GM23338 (cell line): Measurements from ENCODE around the gene CYB5RL. TPM values are rescaled to one million over a fixed set of nuclear protein-coding genes. Genes with fewer than 3 reads are reported as not detected.

Experiments used
- ATAC-seq: fragments of 200-7000 bp; cut with Tn5 transposase; 3 replicates; pipeline ENCODE4 v1.9.1; 2020
- DNase-seq: peaks from one replicate; pipeline ENCODE4 v3.0.0-alpha.2; 2015; ENCODE audit warnings: low spot score
- H2AFZ ChIP-seq: fragments of 200-600 bp; sonication (generic); 2 replicates; pipeline ENCODE4 v1.8.0; 2016; ENCODE audit warnings: antibody characterized with exemption, mild to moderate bottlenecking, moderate library complexity
- H3F3A ChIP-seq: fragments of 200-600 bp; sonication (generic); replicated peaks from 2 replicates; pipeline ENCODE4 v1.8.0; 2017; ENCODE audit warnings: antibody characterized with exemption, mixed run types, low read depth
- H3K27ac ChIP-seq: fragments of 200-600 bp; sonication (generic); 2 replicates; pipeline ENCODE4 v1.6.1; 2016; ENCODE audit warnings: low read depth
- H3K27me3 ChIP-seq: fragments of 200-600 bp; sonication (generic); 2 replicates; pipeline ENCODE4 v1.8.0; 2016; ENCODE audit warnings: mild to moderate bottlenecking, mixed run types, moderate library complexity; ENCODE audit not compliant: insufficient read depth
- H3K36me3 ChIP-seq: fragments of 200-600 bp; sonication (generic); 2 replicates; pipeline ENCODE4 v1.8.0; 2016; ENCODE audit warnings: mild to moderate bottlenecking; ENCODE audit not compliant: insufficient read depth
- H3K4me1 ChIP-seq: fragments of 200-600 bp; sonication (generic); 2 replicates; pipeline ENCODE4 v1.8.0; 2016; ENCODE audit warnings: mild to moderate bottlenecking, moderate library complexity; ENCODE audit not compliant: insufficient read depth
- H3K4me2 ChIP-seq: fragments of 200-600 bp; sonication (generic); 2 replicates; pipeline ENCODE4 v1.7.1; 2017; ENCODE audit warnings: mixed run types
- H3K4me3 ChIP-seq: fragments of 200-600 bp; sonication (generic); 2 replicates; pipeline ENCODE4 v1.6.1; 2016; ENCODE audit warnings: mixed run types
- H3K79me2 ChIP-seq: fragments of 200-600 bp; sonication (generic); replicated peaks from 2 replicates; pipeline ENCODE4 v1.8.0; 2017; ENCODE audit warnings: mild to moderate bottlenecking; ENCODE audit not compliant: insufficient read depth
- H3K9me2 ChIP-seq: fragments of 200-600 bp; sonication (generic); 2 replicates; pipeline ENCODE4 v1.8.0; 2017; ENCODE audit not compliant: insufficient read depth
- H4K20me1 ChIP-seq: fragments of 200-600 bp; sonication (generic); replicated peaks from 2 replicates; pipeline ENCODE4 v1.8.0; 2017; ENCODE audit warnings: mild to moderate bottlenecking; ENCODE audit not compliant: insufficient read depth
- H3K27ac Mint-ChIP-seq: 2 replicates; pipeline ENCODE4 v1.8.0; 2020; ENCODE audit warnings: inconsistent platforms, mild to moderate bottlenecking, moderate library complexity, mixed read lengths
- H3K27me3 Mint-ChIP-seq: 3 replicates; pipeline ENCODE4 v1.8.0; 2022; ENCODE audit warnings: low read depth, mild to moderate bottlenecking, moderate library complexity, mixed read lengths, inconsistent platforms; ENCODE audit not compliant: insufficient read depth, poor library complexity
- H3K36me3 Mint-ChIP-seq: 3 replicates; pipeline ENCODE4 v1.8.0; 2021; ENCODE audit warnings: low read depth, mild to moderate bottlenecking, inconsistent platforms, moderate library complexity, mixed read lengths
- H3K4me1 Mint-ChIP-seq: 3 replicates; pipeline ENCODE4 v1.8.0; 2020; ENCODE audit warnings: mild to moderate bottlenecking, inconsistent platforms, mixed read lengths
- H3K4me3 Mint-ChIP-seq: 3 replicates; pipeline ENCODE4 v1.8.0; 2021; ENCODE audit warnings: moderate library complexity, mild to moderate bottlenecking, inconsistent platforms, mixed read lengths
- H3K9me3 Mint-ChIP-seq: 3 replicates; pipeline ENCODE4 v1.8.0; 2020; ENCODE audit warnings: moderate library complexity, mild to moderate bottlenecking, inconsistent platforms, mixed read lengths
- CREB1 ChIP-seq: fragments of 250-450 bp; sonication (Bioruptor Pico); IDR thresholded peaks from 2 replicates; pipeline ENCODE4 v1.5.0; 2020; ENCODE audit warnings: low read depth, mild to moderate bottlenecking, moderate library complexity
- EZH2 ChIP-seq: fragments of 200-600 bp; sonication (generic); IDR thresholded peaks from one replicate; pipeline ENCODE4 v1.8.0; 2017; ENCODE audit warnings: antibody characterized with exemption, mild to moderate bottlenecking, low read depth; ENCODE audit not compliant: unreplicated experiment
- EZH2phosphoT487 ChIP-seq: fragments of 200-600 bp; sonication (generic); IDR thresholded peaks from one replicate; pipeline ENCODE4 v1.8.1; 2018; ENCODE audit warnings: antibody characterized with exemption; ENCODE audit not compliant: unreplicated experiment
- JUNB ChIP-seq: IDR thresholded peaks from one replicate; pipeline ENCODE4 v1.6.1; 2016; ENCODE audit warnings: antibody characterized with exemption; ENCODE audit not compliant: unreplicated experiment
- NANOG ChIP-seq: IDR thresholded peaks from 2 replicates; pipeline ENCODE4 v1.6.1; 2016; ENCODE audit warnings: antibody characterized with exemption, borderline replicate concordance
- POLR2AphosphoS5 ChIP-seq: IDR thresholded peaks from 2 replicates; pipeline ENCODE4 v1.6.1; 2016; ENCODE audit warnings: antibody characterized with exemption, low read depth
- ZNF114 ChIP-seq: fragments of 250-450 bp; sonication (Bioruptor Pico); IDR thresholded peaks from 2 replicates; pipeline ENCODE4 v1.5.0; 2020; ENCODE audit warnings: mild to moderate bottlenecking, moderate library complexity
- ZNF331 ChIP-seq: fragments of 250-450 bp; sonication (Bioruptor Pico); IDR thresholded peaks from 2 replicates; pipeline ENCODE4 v1.5.0; 2020; ENCODE audit warnings: low read depth, mild to moderate bottlenecking, moderate library complexity
- polyA plus RNA-seq: library from polyadenylated mRNA; unstranded; fragments of >200 nt; fragmentation: Nextera tagmentation; extraction: Ambion mirVana; gene quantifications from 2 replicates; pipeline ENCODE4 v1.2.1, GENCODE V29; 2016
- total RNA-seq: library from RNA; depleted of rRNA; stranded (reverse); fragments of >200 nt; shearing (Covaris generic); gene quantifications from 2 replicates; pipeline ENCODE4 v1.2.3, GENCODE V29; 2014
- TF ChIP-seq, protein P1 (sequence below): IDR thresholded peaks from 2 replicates; pipeline ENCODE4 v1.6.1; 2016; ENCODE audit warnings: antibody characterized with exemption
- TF ChIP-seq, protein P2 (sequence below): IDR thresholded peaks from one replicate; pipeline ENCODE4 v1.6.1; 2018; ENCODE audit warnings: antibody characterized with exemption; ENCODE audit not compliant: unreplicated experiment
- TF ChIP-seq, protein P3 (sequence below), 2 experiments: fragments of 200-600 bp in 1 of 2; sonication (generic) in 1 of 2; conservative IDR thresholded peaks; 2 replicates each; pipeline versions ENCODE4 v1.5.1 to v1.6.1; 2016 to 2017; ENCODE audit warnings: antibody characterized with exemption in 2 of 2, low read depth in 2 of 2, mild to moderate bottlenecking in 2 of 2, moderate library complexity in 1 of 2
- TF ChIP-seq, protein P4 (sequence below): fragments of 250-450 bp; sonication (Bioruptor Pico); IDR thresholded peaks from 2 replicates; pipeline ENCODE4 v1.5.0; 2020; ENCODE audit warnings: mild to moderate bottlenecking, moderate library complexity

Gene CYB5RL
- total and polyA plus RNA-seq, 2 experiments from 2014 or later, result 5.9 to 11.5 TPM

DNA sequence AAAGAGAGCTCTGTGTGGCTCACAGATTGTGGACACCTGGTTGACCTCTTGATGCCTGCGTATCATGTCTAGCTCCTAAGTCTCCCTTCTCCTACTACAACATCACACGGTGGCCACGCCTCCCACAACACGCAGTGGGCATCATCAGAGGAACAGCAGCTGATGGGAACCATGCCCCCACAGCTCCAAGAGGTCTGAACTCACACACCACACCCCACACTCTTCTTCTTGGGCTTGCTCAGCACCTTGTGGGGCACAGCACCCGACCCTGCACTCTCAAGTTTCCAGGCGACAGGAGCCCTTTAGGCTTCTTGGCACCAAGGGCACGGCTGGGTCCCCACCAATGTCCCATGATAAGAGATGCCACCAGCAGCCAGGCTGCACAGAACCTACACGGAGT, 28.2 kb downstream of the CYB5RL start (continued):
- TF ChIP-seq JUNB, result no peak
- TF ChIP-seq, protein P1, sequence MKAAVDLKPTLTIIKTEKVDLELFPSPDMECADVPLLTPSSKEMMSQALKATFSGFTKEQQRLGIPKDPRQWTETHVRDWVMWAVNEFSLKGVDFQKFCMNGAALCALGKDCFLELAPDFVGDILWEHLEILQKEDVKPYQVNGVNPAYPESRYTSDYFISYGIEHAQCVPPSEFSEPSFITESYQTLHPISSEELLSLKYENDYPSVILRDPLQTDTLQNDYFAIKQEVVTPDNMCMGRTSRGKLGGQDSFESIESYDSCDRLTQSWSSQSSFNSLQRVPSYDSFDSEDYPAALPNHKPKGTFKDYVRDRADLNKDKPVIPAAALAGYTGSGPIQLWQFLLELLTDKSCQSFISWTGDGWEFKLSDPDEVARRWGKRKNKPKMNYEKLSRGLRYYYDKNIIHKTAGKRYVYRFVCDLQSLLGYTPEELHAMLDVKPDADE, result no peak
- no peak for TF ChIP-seq NANOG
- no peak for TF ChIP-seq CREB1

DNA sequence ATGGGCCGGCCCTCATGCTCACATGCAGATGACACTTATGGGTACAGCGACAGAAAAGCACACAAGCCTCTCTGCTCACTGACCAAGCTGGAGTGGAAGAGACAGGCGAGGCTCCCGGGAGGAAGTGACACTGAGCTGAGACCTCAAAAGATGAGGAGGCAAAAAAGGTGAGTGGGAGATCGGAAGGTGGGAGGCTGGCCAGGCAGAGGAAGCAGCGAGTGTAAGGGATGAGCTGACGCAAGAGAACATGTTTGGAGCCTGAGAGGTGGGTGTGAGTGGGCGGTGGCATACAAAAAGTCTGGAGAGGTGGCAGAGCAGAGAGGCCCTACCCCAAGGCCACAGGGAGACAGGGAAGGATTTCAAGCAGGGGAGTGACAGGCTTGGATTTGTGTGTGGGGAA, 28.8 kb downstream of the CYB5RL start:
- Mint-ChIP-seq H3K4me1 (peaks cover 4% of the 10 kb centered on the region; the same call in 1 of the 3 replicates), H3K4me3 (no peak overlapping the region), H3K36me3 (no peaks in the 10 kb centered on the region), H3K27ac (no peak overlapping the region), H3K9me3 (no peaks in the 10 kb centered on the region), H3K27me3 (peaks cover 4% of the 10 kb centered on the region)
- no peak overlapping the region for H2AFZ ChIP-seq
- H3F3A ChIP-seq, result no peaks in the 10 kb centered on the region
- DNase-seq (no peak), ATAC-seq (no peak)
- no peak for TF ChIP-seq EZH2phosphoT487
- TF ChIP-seq EZH2, result no peak
- no peak for TF ChIP-seq JUNB
- no peak for TF ChIP-seq ZNF331 (CRISPR knock-in tag)
- TF ChIP-seq, protein P2, sequence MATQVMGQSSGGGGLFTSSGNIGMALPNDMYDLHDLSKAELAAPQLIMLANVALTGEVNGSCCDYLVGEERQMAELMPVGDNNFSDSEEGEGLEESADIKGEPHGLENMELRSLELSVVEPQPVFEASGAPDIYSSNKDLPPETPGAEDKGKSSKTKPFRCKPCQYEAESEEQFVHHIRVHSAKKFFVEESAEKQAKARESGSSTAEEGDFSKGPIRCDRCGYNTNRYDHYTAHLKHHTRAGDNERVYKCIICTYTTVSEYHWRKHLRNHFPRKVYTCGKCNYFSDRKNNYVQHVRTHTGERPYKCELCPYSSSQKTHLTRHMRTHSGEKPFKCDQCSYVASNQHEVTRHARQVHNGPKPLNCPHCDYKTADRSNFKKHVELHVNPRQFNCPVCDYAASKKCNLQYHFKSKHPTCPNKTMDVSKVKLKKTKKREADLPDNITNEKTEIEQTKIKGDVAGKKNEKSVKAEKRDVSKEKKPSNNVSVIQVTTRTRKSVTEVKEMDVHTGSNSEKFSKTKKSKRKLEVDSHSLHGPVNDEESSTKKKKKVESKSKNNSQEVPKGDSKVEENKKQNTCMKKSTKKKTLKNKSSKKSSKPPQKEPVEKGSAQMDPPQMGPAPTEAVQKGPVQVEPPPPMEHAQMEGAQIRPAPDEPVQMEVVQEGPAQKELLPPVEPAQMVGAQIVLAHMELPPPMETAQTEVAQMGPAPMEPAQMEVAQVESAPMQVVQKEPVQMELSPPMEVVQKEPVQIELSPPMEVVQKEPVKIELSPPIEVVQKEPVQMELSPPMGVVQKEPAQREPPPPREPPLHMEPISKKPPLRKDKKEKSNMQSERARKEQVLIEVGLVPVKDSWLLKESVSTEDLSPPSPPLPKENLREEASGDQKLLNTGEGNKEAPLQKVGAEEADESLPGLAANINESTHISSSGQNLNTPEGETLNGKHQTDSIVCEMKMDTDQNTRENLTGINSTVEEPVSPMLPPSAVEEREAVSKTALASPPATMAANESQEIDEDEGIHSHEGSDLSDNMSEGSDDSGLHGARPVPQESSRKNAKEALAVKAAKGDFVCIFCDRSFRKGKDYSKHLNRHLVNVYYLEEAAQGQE, result no peak
- TF ChIP-seq, protein P3, sequence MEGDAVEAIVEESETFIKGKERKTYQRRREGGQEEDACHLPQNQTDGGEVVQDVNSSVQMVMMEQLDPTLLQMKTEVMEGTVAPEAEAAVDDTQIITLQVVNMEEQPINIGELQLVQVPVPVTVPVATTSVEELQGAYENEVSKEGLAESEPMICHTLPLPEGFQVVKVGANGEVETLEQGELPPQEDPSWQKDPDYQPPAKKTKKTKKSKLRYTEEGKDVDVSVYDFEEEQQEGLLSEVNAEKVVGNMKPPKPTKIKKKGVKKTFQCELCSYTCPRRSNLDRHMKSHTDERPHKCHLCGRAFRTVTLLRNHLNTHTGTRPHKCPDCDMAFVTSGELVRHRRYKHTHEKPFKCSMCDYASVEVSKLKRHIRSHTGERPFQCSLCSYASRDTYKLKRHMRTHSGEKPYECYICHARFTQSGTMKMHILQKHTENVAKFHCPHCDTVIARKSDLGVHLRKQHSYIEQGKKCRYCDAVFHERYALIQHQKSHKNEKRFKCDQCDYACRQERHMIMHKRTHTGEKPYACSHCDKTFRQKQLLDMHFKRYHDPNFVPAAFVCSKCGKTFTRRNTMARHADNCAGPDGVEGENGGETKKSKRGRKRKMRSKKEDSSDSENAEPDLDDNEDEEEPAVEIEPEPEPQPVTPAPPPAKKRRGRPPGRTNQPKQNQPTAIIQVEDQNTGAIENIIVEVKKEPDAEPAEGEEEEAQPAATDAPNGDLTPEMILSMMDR (conservative IDR thresholded peaks at IDR 0.05; ENCODE audit: low read depth in 2 of 2), result no peak
- TF ChIP-seq POLR2AphosphoS5, result no peak
- TF ChIP-seq ZNF114 (CRISPR knock-in tag), result no peak
- TF ChIP-seq, protein P4, sequence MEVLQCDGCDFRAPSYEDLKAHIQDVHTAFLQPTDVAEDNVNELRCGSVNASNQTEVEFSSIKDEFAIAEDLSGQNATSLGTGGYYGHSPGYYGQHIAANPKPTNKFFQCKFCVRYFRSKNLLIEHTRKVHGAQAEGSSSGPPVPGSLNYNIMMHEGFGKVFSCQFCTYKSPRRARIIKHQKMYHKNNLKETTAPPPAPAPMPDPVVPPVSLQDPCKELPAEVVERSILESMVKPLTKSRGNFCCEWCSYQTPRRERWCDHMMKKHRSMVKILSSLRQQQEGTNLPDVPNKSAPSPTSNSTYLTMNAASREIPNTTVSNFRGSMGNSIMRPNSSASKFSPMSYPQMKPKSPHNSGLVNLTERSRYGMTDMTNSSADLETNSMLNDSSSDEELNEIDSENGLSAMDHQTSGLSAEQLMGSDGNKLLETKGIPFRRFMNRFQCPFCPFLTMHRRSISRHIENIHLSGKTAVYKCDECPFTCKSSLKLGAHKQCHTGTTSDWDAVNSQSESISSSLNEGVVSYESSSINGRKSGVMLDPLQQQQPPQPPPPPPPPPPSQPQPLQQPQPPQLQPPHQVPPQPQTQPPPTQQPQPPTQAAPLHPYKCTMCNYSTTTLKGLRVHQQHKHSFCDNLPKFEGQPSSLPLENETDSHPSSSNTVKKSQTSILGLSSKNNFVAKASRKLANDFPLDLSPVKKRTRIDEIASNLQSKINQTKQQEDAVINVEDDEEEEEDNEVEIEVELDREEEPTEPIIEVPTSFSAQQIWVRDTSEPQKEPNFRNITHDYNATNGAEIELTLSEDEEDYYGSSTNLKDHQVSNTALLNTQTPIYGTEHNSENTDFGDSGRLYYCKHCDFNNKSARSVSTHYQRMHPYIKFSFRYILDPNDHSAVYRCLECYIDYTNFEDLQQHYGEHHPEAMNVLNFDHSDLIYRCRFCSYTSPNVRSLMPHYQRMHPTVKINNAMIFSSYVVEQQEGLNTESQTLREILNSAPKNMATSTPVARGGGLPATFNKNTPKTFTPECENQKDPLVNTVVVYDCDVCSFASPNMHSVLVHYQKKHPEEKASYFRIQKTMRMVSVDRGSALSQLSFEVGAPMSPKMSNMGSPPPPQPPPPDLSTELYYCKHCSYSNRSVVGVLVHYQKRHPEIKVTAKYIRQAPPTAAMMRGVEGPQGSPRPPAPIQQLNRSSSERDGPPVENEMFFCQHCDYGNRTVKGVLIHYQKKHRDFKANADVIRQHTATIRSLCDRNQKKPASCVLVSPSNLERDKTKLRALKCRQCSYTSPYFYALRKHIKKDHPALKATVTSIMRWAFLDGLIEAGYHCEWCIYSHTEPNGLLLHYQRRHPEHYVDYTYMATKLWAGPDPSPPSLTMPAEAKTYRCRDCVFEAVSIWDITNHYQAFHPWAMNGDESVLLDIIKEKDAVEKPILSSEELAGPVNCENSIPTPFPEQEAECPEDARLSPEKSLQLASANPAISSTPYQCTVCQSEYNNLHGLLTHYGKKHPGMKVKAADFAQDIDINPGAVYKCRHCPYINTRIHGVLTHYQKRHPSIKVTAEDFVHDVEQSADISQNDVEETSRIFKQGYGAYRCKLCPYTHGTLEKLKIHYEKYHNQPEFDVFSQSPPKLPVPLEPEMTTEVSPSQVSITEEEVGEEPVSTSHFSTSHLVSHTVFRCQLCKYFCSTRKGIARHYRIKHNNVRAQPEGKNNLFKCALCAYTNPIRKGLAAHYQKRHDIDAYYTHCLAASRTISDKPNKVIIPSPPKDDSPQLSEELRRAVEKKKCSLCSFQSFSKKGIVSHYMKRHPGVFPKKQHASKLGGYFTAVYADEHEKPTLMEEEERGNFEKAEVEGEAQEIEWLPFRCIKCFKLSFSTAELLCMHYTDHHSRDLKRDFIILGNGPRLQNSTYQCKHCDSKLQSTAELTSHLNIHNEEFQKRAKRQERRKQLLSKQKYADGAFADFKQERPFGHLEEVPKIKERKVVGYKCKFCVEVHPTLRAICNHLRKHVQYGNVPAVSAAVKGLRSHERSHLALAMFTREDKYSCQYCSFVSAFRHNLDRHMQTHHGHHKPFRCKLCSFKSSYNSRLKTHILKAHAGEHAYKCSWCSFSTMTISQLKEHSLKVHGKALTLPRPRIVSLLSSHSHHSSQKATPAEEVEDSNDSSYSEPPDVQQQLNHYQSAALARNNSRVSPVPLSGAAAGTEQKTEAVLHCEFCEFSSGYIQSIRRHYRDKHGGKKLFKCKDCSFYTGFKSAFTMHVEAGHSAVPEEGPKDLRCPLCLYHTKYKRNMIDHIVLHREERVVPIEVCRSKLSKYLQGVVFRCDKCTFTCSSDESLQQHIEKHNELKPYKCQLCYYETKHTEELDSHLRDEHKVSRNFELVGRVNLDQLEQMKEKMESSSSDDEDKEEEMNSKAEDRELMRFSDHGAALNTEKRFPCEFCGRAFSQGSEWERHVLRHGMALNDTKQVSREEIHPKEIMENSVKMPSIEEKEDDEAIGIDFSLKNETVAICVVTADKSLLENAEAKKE (CRISPR knock-in tag), result no peak
- TF ChIP-seq, protein P1, result no peak
- no peak for TF ChIP-seq NANOG
- no peak overlapping the region for H3K27ac ChIP-seq
- H4K20me1 ChIP-seq, result no peaks in the 10 kb centered on the region
- no peak overlapping the region for H3K4me2 ChIP-seq
- H3K4me3 ChIP-seq, result no peak overlapping the region
- H3K27me3 ChIP-seq, result no peaks in the 10 kb centered on the region
- no peaks in the 10 kb centered on the region for H3K36me3 ChIP-seq
- H3K79me2 ChIP-seq, result no peaks in the 10 kb centered on the region
- H3K9me2 ChIP-seq, result no peaks in the 10 kb centered on the region
- no peaks in the 10 kb centered on the region for H3K4me1 ChIP-seq
